B cell (primary cell): ENCODE data around the gene THRA. TPM values are rescaled to one million over a fixed set of nuclear protein-coding genes. Genes with fewer than 3 reads are reported as not detected.

Source experiments
- ATAC-seq: fragments of 200-7000 bp; cut with Tn5 transposase; one replicate; pipeline ENCODE4 v1.10.0; 2021; ENCODE audit warnings: low read depth, mild to moderate bottlenecking, moderate number of reproducible peaks, moderate library complexity
- CTCF ChIA-PET: fragments of 350-600 bp; sonication (Branson Sonifier 250); formaldehyde crosslinking; loops from one replicate; lab custom pipeline; 2021; ENCODE audit warnings: antibody characterized with exemption, inconsistent platforms; lab: Charles Lee
- POLR2A ChIA-PET: fragments of 350-600 bp; sonication (Branson Sonifier 250); formaldehyde crosslinking; loops from one replicate; lab custom pipeline; 2021; ENCODE audit warnings: antibody characterized with exemption; lab: Charles Lee
- DNase-seq: peaks from one replicate; pipeline ENCODE4 v3.0.0; 2013
- H2AFZ ChIP-seq: 2 replicates; pipeline ENCODE4 v1.6.1; 2012; ENCODE audit warnings: mild to moderate bottlenecking, low read depth, low read length; ENCODE audit not compliant: insufficient read depth, poor library complexity, severe bottlenecking
- H3K27ac ChIP-seq, 2 donors: 1 replicate in 1 of 2; 2 replicates in 1 of 2; pipeline ENCODE4 v1.5.1; 2012 to 2013; ENCODE audit warnings: low read length in 2 of 2, mild to moderate bottlenecking in 2 of 2, moderate library complexity in 1 of 2
- H3K27me3 ChIP-seq, 4 experiments: fragments of 200-600 bp in 1 of 4; sonication (generic) in 1 of 4; replicated peaks in 1 of 4; 1 replicate in 2 of 4; 2 replicates in 2 of 4; pipeline versions ENCODE4 v1.6.1 to v1.7.0; 2013 to 2016; ENCODE audit warnings: low read length in 3 of 4, mild to moderate bottlenecking in 2 of 4, mixed read lengths in 1 of 4, moderate library complexity in 1 of 4; ENCODE audit not compliant: insufficient read depth in 4 of 4, control insufficient read depth in 3 of 4; ENCODE audit errors: control extremely low read depth in 1 of 4
- H3K36me3 ChIP-seq, 2 experiments: replicated peaks in 1 of 2; 1 replicate in 1 of 2; 2 replicates in 1 of 2; pipeline versions ENCODE4 v1.6.1 to v1.7.1; 2013; ENCODE audit warnings: low read length in 1 of 2; ENCODE audit not compliant: insufficient read depth in 2 of 2, control insufficient read depth in 1 of 2; ENCODE audit errors: control extremely low read depth in 1 of 2, extremely low read depth in 1 of 2
- H3K4me1 ChIP-seq, 2 donors: fragments of 200-600 bp in 1 of 2; sonication (generic) in 1 of 2; 1 replicate in 1 of 2; 2 replicates in 1 of 2; pipeline versions ENCODE4 v1.5.1 to v1.6.1; 2013 to 2017; ENCODE audit warnings: low read length in 2 of 2; ENCODE audit not compliant: control insufficient read depth in 2 of 2, insufficient read depth in 2 of 2
- H3K4me2 ChIP-seq: replicated peaks from 2 replicates; pipeline ENCODE3; 2012; ENCODE audit warnings: mild to moderate bottlenecking, low read depth, low read length; ENCODE audit not compliant: poor library complexity, severe bottlenecking
- H3K4me3 ChIP-seq, 5 experiments: fragments of 200-600 bp in 1 of 5; sonication (generic) in 1 of 5; 1 replicate in 3 of 5; 2 replicates in 2 of 5; pipeline versions ENCODE4 v1.5.1 to v1.7.0; 2011 to 2016; ENCODE audit warnings: low read length in 4 of 5, mild to moderate bottlenecking in 4 of 5, low read depth in 2 of 5, control low read depth in 1 of 5, moderate library complexity in 1 of 5; ENCODE audit not compliant: insufficient read depth in 1 of 5; ENCODE audit errors: control extremely low read depth in 1 of 5, extremely low read depth in 1 of 5
- H3K79me2 ChIP-seq: fragments of 200-600 bp; sonication (generic); one replicate; pipeline ENCODE4 v1.6.0; 2016; ENCODE audit warnings: low read length; ENCODE audit not compliant: control insufficient read depth, insufficient read depth
- H3K9ac ChIP-seq: fragments of 200-600 bp; sonication (generic); 2 replicates; pipeline ENCODE4 v1.6.1; 2017; ENCODE audit warnings: mild to moderate bottlenecking, low read length, moderate library complexity
- H3K9me3 ChIP-seq, 3 donors: one replicate each; pipeline versions ENCODE4 v1.6.1 to v1.7.1; 2013; ENCODE audit warnings: low read length in 2 of 3; ENCODE audit not compliant: control insufficient read depth in 2 of 3, insufficient read depth in 1 of 3; ENCODE audit errors: control extremely low read depth in 1 of 3
- H4K20me1 ChIP-seq: 2 replicates; pipeline ENCODE4 v1.6.0; 2012; ENCODE audit warnings: mild to moderate bottlenecking, low read length; ENCODE audit not compliant: insufficient read depth, control insufficient read depth, poor library complexity, severe bottlenecking
- H3K27ac Mint-ChIP-seq: one replicate; pipeline ENCODE4 v1.8.0; 2021; ENCODE audit warnings: mixed read lengths
- H3K27me3 Mint-ChIP-seq: one replicate; pipeline ENCODE4 v1.8.0; 2021; ENCODE audit warnings: mixed read lengths
- H3K4me1 Mint-ChIP-seq: one replicate; pipeline ENCODE4 v1.8.0; 2021; ENCODE audit warnings: mixed read lengths
- H3K4me3 Mint-ChIP-seq: one replicate; pipeline ENCODE4 v1.8.0; 2021; ENCODE audit warnings: mixed read lengths
- H3K9me3 Mint-ChIP-seq: one replicate; pipeline ENCODE4 v1.8.0; 2022; ENCODE audit warnings: mixed read lengths; ENCODE audit not compliant: insufficient read depth
- CTCF ChIP-seq: fragments of 200-600 bp; IDR thresholded peaks from one replicate; pipeline ENCODE4 v1.8.0; 2022; ENCODE audit warnings: antibody characterized with exemption, mild to moderate bottlenecking
- EZH2 ChIP-seq: IDR thresholded peaks from 2 replicates; pipeline ENCODE4 v1.6.1; 2012; ENCODE audit warnings: borderline replicate concordance, low read depth, mild to moderate bottlenecking, moderate library complexity, low read length; ENCODE audit not compliant: insufficient read depth, poor library complexity, severe bottlenecking
- WGBS: methylation state at CpG from one replicate; pipeline ENCODE4 v1.1.5; 2013; ENCODE audit warnings: missing lambda C conversion rate; ENCODE audit not compliant: insufficient coverage; 5-methylcytosine and 5-hydroxymethylcytosine counted together
- intact Hi-C: fragments of 100-400 bp; cut with micrococcal nuclease; formaldehyde crosslinking; loops from one replicate; pipeline ENCODE4 v1.10.0; 2022
- polyA plus RNA-seq: library from polyadenylated mRNA; depleted of rRNA; stranded (reverse); fragments of >200 nt; gene quantifications from 2 replicates; pipeline ENCODE4 v1.2.3, GENCODE V29; 2012
- total RNA-seq, 2 donors: library from RNA; stranded (reverse); fragments of 120-200 nt in 1 of 2; gene quantifications; 1 replicate in 1 of 2; 2 replicates in 1 of 2; pipeline versions ENCODE4 v1.2.3 to v1.2.4, GENCODE V29; 2013 to 2022

The THRA gene
- total and polyA plus RNA-seq, 2 donors (not counting 1 experiment from before 2014, with no cell fraction given): 8.0 to 17.1 TPM

DNA sequence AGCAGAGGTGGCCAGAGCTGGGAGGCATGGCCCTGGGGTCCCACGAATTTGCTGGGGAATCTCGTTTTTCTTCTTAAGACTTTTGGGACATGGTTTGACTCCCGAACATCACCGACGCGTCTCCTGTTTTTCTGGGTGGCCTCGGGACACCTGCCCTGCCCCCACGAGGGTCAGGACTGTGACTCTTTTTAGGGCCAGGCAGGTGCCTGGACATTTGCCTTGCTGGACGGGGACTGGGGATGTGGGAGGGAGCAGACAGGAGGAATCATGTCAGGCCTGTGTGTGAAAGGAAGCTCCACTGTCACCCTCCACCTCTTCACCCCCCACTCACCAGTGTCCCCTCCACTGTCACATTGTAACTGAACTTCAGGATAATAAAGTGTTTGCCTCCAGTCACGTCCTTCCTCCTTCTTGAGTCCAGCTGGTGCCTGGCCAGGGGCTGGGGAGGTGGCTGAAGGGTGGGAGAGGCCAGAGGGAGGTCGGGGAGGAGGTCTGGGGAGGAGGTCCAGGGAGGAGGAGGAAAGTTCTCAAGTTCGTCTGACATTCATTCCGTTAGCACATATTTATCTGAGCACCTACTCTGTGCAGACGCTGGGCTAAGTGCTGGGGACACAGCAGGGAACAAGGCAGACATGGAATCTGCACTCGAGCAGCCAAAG, 45.2 kb upstream of the THRA start:
- ATAC-seq (no peak), DNase-seq (no peak)
- CTCF ChIA-PET: interaction anchor here (0.5 to 4.5 kb wide), 3 partner anchors 10 to 276 kb away, joined by 3 to 20 read pairs (median 7); no protein-coding TSS in a partner anchor
- no peaks in the 10 kb centered on the region for H3K9me3 Mint-ChIP-seq
- no peaks in the 10 kb centered on the region for H3K27me3 Mint-ChIP-seq
- Histone ChIP-seq H3K9me3 (no peaks in the 10 kb centered on the region), H2AFZ (no peak overlapping the region), H3K4me1 (peaks cover 0 to 3% of the 10 kb centered on the region in 2 donors), H3K36me3 (peaks cover 0 to 36% of the 10 kb centered on the region in 2 experiments), H3K27ac (no peak overlapping the region), H3K79me2 (no peaks in the 10 kb centered on the region), H3K4me3 (no peak overlapping the region), H3K27me3 (peaks cover 0 to 3% (median 0%) of the 10 kb centered on the region in 4 experiments), H4K20me1 (no peaks in the 10 kb centered on the region), H3K9ac (no peak overlapping the region), H3K4me2 (no peak overlapping the region)
- TF ChIP-seq EZH2: no peak
- no peak for TF ChIP-seq CTCF
- WGBS: 90% methylated on average over 12 of the region's 15 CpGs
- no peak overlapping the region for H3K27ac Mint-ChIP-seq
- H3K4me1 Mint-ChIP-seq: no peaks in the 10 kb centered on the region
- POLR2A ChIA-PET: no interaction called here
- intact Hi-C loops: no loop called here
- no peak overlapping the region for H3K4me3 Mint-ChIP-seq
